GM23248 (cell line): ENCODE data around the gene KLK1. TPM values are rescaled to one million over a fixed set of nuclear protein-coding genes. Genes with fewer than 3 reads are reported as not detected.

ENCODE experiments used
- DNase-seq: peaks from one replicate; pipeline ENCODE4 v3.0.0-alpha.2; 2015
- H2AFZ ChIP-seq: fragments of 200-600 bp; sonication (generic); 2 replicates; pipeline ENCODE4 v1.6.1; 2016; ENCODE audit warnings: antibody characterized with exemption
- H3F3A ChIP-seq: fragments of 200-600 bp; sonication (generic); 2 replicates; pipeline ENCODE4 v1.6.1; 2016; ENCODE audit warnings: mild to moderate bottlenecking, antibody characterized with exemption, mixed run types; ENCODE audit not compliant: insufficient read depth
- H3K27ac ChIP-seq: fragments of 200-600 bp; sonication (generic); 2 replicates; pipeline ENCODE4 v1.5.1; 2016; ENCODE audit warnings: mild to moderate bottlenecking
- H3K27me3 ChIP-seq: fragments of 200-600 bp; sonication (generic); replicated peaks from 2 replicates; pipeline ENCODE4 v1.6.1; 2016; ENCODE audit warnings: mild to moderate bottlenecking; ENCODE audit not compliant: insufficient read depth
- H3K36me3 ChIP-seq: fragments of 200-600 bp; sonication (generic); 2 replicates; pipeline ENCODE4 v1.6.1; 2016; ENCODE audit warnings: low read depth, mild to moderate bottlenecking
- H3K4me1 ChIP-seq: fragments of 200-600 bp; sonication (generic); 2 replicates; pipeline ENCODE4 v1.6.1; 2016; ENCODE audit warnings: mild to moderate bottlenecking; ENCODE audit not compliant: insufficient read depth
- H3K4me2 ChIP-seq: fragments of 200-600 bp; sonication (generic); one replicate; pipeline ENCODE4 v1.6.1; 2016; ENCODE audit warnings: mild to moderate bottlenecking; ENCODE audit not compliant: unreplicated experiment
- H3K4me3 ChIP-seq: fragments of 200-600 bp; sonication (generic); 2 replicates; pipeline ENCODE4 v1.5.1; 2016; ENCODE audit warnings: mild to moderate bottlenecking
- H3K79me2 ChIP-seq: fragments of 200-600 bp; sonication (generic); 2 replicates; pipeline ENCODE4 v1.6.1; 2016; ENCODE audit warnings: mild to moderate bottlenecking; ENCODE audit not compliant: insufficient read depth
- H3K9ac ChIP-seq: fragments of 200-600 bp; sonication (generic); 2 replicates; pipeline ENCODE4 v1.6.1; 2016; ENCODE audit warnings: mild to moderate bottlenecking
- H3K9me2 ChIP-seq: fragments of 200-600 bp; sonication (generic); 2 replicates; pipeline ENCODE4 v1.6.1; 2016; ENCODE audit warnings: mixed run types, mild to moderate bottlenecking, moderate library complexity; ENCODE audit not compliant: insufficient read depth
- H3K9me3 ChIP-seq: fragments of 200-600 bp; sonication (generic); one replicate; pipeline ENCODE4 v1.6.1; 2017; ENCODE audit warnings: low read depth
- H4K20me1 ChIP-seq: fragments of 200-600 bp; sonication (generic); 2 replicates; pipeline ENCODE4 v1.6.0; 2016; ENCODE audit not compliant: insufficient read depth
- EZH2 ChIP-seq: fragments of 200-600 bp; sonication (generic); IDR thresholded peaks from 2 replicates; pipeline ENCODE4 v1.6.1; 2018; ENCODE audit warnings: antibody characterized with exemption, mild to moderate bottlenecking; ENCODE audit not compliant: insufficient read depth, poor library complexity, severe bottlenecking
- EZH2phosphoT487 ChIP-seq: fragments of 200-600 bp; sonication (generic); IDR thresholded peaks from 2 replicates; pipeline ENCODE4 v1.6.1; 2018; ENCODE audit warnings: antibody characterized with exemption, moderate library complexity, mild to moderate bottlenecking, low read depth; ENCODE audit not compliant: insufficient read depth
- WGBS, 2 experiments: methylation state at CpG; one replicate each; pipeline ENCODE4 v1.1.6; 2015 to 2017; ENCODE audit warnings: low lambda C conversion rate in 2 of 2, low coverage in 1 of 2; ENCODE audit errors: missing lambda C conversion rate in 2 of 2; 5-methylcytosine and 5-hydroxymethylcytosine counted together
- in situ Hi-C: fragments of 300-500 bp; cut with MboI; formaldehyde crosslinking; loops from 2 replicates; pipeline ENCODE4 v1.15.0; 2020
- polyA plus RNA-seq: library from polyadenylated mRNA; unstranded; fragments of >200 nt; fragmentation: Nextera tagmentation; extraction: Ambion mirVana; gene quantifications from 2 replicates; pipeline ENCODE4 v1.2.1, GENCODE V29; 2016
- total RNA-seq: library from RNA; depleted of rRNA; stranded (reverse); fragments of >200 nt; shearing (Covaris generic); gene quantifications from 2 replicates; pipeline ENCODE4 v1.2.3, GENCODE V29; 2014

Gene KLK1
- total and polyA plus RNA-seq, 2 experiments from 2014 or later: not detected

GRCh38 chr19:50857366-50857765 is 33.8 kb upstream of the KLK1 start:
- Histone ChIP-seq H3K79me2 (no peaks in the 10 kb centered on the region), H3K27me3 (peaks cover 11% of the 10 kb centered on the region; the same call in 1 of the 2 replicates), H3K9ac (no peak overlapping the region), H3K4me3 (no peak overlapping the region), H2AFZ (no peak overlapping the region), H3K9me2 (no peaks in the 10 kb centered on the region), H3K4me2 (no peak overlapping the region), H3K9me3 (no peaks in the 10 kb centered on the region), H4K20me1 (no peaks in the 10 kb centered on the region), H3K36me3 (no peaks in the 10 kb centered on the region), H3K4me1 (no peaks in the 10 kb centered on the region), H3K27ac (no peak overlapping the region), H3F3A (no peaks in the 10 kb centered on the region)
- no peak for TF ChIP-seq EZH2phosphoT487
- no peak for TF ChIP-seq EZH2
- WGBS, 2 experiments: 39 to 43% methylated on average over 4 to 6 of the region's 6 CpGs
- in situ Hi-C loops: no loop called here
- DNase-seq: no peak

- 7 to 9% methylated on average over 8 to 9 of the region's 9 CpGs for WGBS, 2 experiments
- Histone ChIP-seq H3K4me2 (no peak within 1 kb of the TSS), H3F3A (no peaks in the 10 kb centered on the region), H3K27me3 (peaks cover 10% of the 10 kb centered on the region; the same call in 1 of the 2 replicates), H3K27ac (no peak within 1 kb of the TSS), H3K4me3 (no peak within 1 kb of the TSS), H3K9me3 (no peaks in the 10 kb centered on the region), H3K79me2 (no peaks in the 10 kb centered on the region), H3K4me1 (no peaks in the 10 kb centered on the region), H4K20me1 (no peaks in the 10 kb centered on the region), H2AFZ (no peak within 1 kb of the TSS), H3K36me3 (no peaks in the 10 kb centered on the region), H3K9ac (no peak within 1 kb of the TSS), H3K9me2 (no peaks in the 10 kb centered on the region)
- in situ Hi-C loops: no loop called here
- no peak for TF ChIP-seq EZH2phosphoT487
- DNase-seq: no peak
Observed at GRCh38 chr19:50854636-50855410, 31.2 kb upstream of the KLK1 start, which contains the start of gene KLK3. TSS of gene KLK3 (plus strand) at chr19:50854915. CDS start at chr19:50854956, 41 bp downstream.

- no peak overlapping the region for H3K4me3 ChIP-seq
- no peak for DNase-seq
- in situ Hi-C loops: no loop called here
- no peaks in the 10 kb centered on the region for H3K9me2 ChIP-seq
- 53 to 54% methylated on average over 4 of the region's 4 CpGs for WGBS, 2 experiments
- no peaks in the 10 kb centered on the region for H3F3A ChIP-seq
- no peak overlapping the region for H3K9ac ChIP-seq
- H3K79me2 ChIP-seq: no peaks in the 10 kb centered on the region
- no peaks in the 10 kb centered on the region for H3K4me1 ChIP-seq
- H3K27ac ChIP-seq: no peak overlapping the region
- H3K9me3 ChIP-seq: no peaks in the 10 kb centered on the region
- no peaks in the 10 kb centered on the region for H4K20me1 ChIP-seq
- H3K27me3 ChIP-seq: peaks cover 6% of the 10 kb centered on the region
- no peak overlapping the region for H3K4me2 ChIP-seq
- no peak overlapping the region for H2AFZ ChIP-seq
- H3K36me3 ChIP-seq: no peaks in the 10 kb centered on the region
- no peak for TF ChIP-seq EZH2phosphoT487
- no peak for TF ChIP-seq EZH2
Observed at GRCh38 chr19:50851620-50852019, 28.0 kb upstream of the KLK1 start.

GRCh38 chr19:50850738-50851137 is 27.2 kb upstream of the KLK1 start:
- no peak overlapping the region for H3K27ac ChIP-seq
- no peaks in the 10 kb centered on the region for H3K4me1 ChIP-seq
- H2AFZ ChIP-seq: no peak overlapping the region
- no peak overlapping the region for H3K4me3 ChIP-seq
- no peaks in the 10 kb centered on the region for H3K9me2 ChIP-seq
- no peaks in the 10 kb centered on the region for H3K9me3 ChIP-seq
- no peaks in the 10 kb centered on the region for H3K79me2 ChIP-seq
- no peaks in the 10 kb centered on the region for H3F3A ChIP-seq
- H3K4me2 ChIP-seq: no peak overlapping the region
- peaks cover 6% of the 10 kb centered on the region for H3K27me3 ChIP-seq
- H3K36me3 ChIP-seq: no peaks in the 10 kb centered on the region
- no peak for TF ChIP-seq EZH2
- TF ChIP-seq EZH2phosphoT487: no peak
- in situ Hi-C loops: no loop called here
- no peaks in the 10 kb centered on the region for H4K20me1 ChIP-seq
- H3K9ac ChIP-seq: no peak overlapping the region
- 0 to 4% methylated on average over 3 of the region's 3 CpGs for WGBS, 2 experiments
- DNase-seq: no peak
